ENCODE data around the gene CEP112. TPM values are rescaled to one million over a fixed set of nuclear protein-coding genes. Genes with fewer than 3 reads are reported as not detected.

CEP112 gene
- total RNA-seq, 1 donor from 2014 or later = 13.9 TPM

GRCh38 chr17:65586899-65587298 is 605.0 kb downstream of the CEP112 start:
- H3K4me2 ChIP-seq (ENCODE audit: low read length) = no peak overlapping the region
- H3K27me3 ChIP-seq (ENCODE audit: insufficient read depth, low read length) = no peaks in the 10 kb centered on the region
- no peaks in the 10 kb centered on the region for H3K36me3 ChIP-seq (ENCODE audit: insufficient read depth, low read length)
- H3K27me3 Mint-ChIP-seq (ENCODE audit: low read depth, unreplicated experiment) = peaks cover 11% of the 10 kb centered on the region
- H3K9ac ChIP-seq (ENCODE audit: low read length) = no peak overlapping the region
- no peak overlapping the region for H2AFZ ChIP-seq (ENCODE audit: low read depth, low read length)
- H3K27ac Mint-ChIP-seq (ENCODE audit: unreplicated experiment) = no peak overlapping the region
- no peak for FAIRE-seq
- H3K36me3 Mint-ChIP-seq (ENCODE audit: low read depth, unreplicated experiment) = peaks cover 3% of the 10 kb centered on the region
- DNase-seq (ENCODE audit: low read depth) = no peak
- no peaks in the 10 kb centered on the region for H3K4me1 Mint-ChIP-seq (ENCODE audit: low read depth, unreplicated experiment)
- H4K20me1 ChIP-seq (ENCODE audit: insufficient read depth, low read length) = no peaks in the 10 kb centered on the region
- H3K4me3 Mint-ChIP-seq (ENCODE audit: unreplicated experiment) = no peak overlapping the region
- H3K79me2 ChIP-seq (ENCODE audit: insufficient read depth, low read length) = no peaks in the 10 kb centered on the region
- no peaks in the 10 kb centered on the region for H3K9me3 Mint-ChIP-seq (ENCODE audit: unreplicated experiment)
- no peak for TF ChIP-seq CTCF (IDR thresholded peaks at IDR 0.05; ENCODE audit: insufficient read depth, low read depth, low read length)
- no peak for TF ChIP-seq EZH2 (IDR thresholded peaks at IDR 0.05; ENCODE audit: insufficient read depth, low read length)
- no peak overlapping the region for H3K4me3 ChIP-seq (ENCODE audit: insufficient read depth, low read depth, low read length)
- no peak overlapping the region for H3K27ac ChIP-seq (ENCODE audit: low read depth, low read length)
- no peaks in the 10 kb centered on the region for H3K4me1 ChIP-seq (ENCODE audit: insufficient read depth, low read length)
- no peaks in the 10 kb centered on the region for H3K9me3 ChIP-seq (ENCODE audit: insufficient read depth, low read depth, low read length)

Other genes with a start within 250 kb of the CEP112 start
- gene APOH, start 37.3 kb upstream of the CEP112 start, total RNA-seq = not detected in 2 replicates
- gene PRKCA, start 110.5 kb upstream of the CEP112 start, total RNA-seq = 43.6 and 49.9 TPM in 2 replicates

Data from astrocyte (in vitro differentiated cells and primary cell).